ENCODE measurements around the gene TRIM75.

DNA sequence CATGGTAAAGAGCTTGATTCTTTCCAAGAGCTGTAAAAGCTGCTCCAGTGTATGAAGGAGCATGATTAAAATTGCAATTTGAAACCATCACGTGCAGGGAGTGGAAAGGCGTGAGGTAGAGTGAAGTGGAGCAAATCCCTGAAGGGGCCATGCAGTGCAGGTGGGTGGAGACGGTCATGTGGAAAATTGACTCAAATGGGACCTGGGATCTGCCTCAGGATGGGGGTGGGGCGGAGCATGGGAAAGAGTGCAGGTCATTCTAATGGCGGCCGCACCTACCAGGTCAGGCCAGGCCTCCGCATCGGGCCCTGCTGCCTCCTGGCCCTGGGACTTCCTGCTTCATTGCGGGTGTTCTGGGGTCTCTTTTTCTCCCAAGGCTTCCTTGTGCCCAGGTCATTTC lies 47.2 kb upstream of the TRIM75 start:
- no peak for TF ChIP-seq POLR2A (IDR thresholded peaks at IDR 0.05)
- TF ChIP-seq, protein P1, sequence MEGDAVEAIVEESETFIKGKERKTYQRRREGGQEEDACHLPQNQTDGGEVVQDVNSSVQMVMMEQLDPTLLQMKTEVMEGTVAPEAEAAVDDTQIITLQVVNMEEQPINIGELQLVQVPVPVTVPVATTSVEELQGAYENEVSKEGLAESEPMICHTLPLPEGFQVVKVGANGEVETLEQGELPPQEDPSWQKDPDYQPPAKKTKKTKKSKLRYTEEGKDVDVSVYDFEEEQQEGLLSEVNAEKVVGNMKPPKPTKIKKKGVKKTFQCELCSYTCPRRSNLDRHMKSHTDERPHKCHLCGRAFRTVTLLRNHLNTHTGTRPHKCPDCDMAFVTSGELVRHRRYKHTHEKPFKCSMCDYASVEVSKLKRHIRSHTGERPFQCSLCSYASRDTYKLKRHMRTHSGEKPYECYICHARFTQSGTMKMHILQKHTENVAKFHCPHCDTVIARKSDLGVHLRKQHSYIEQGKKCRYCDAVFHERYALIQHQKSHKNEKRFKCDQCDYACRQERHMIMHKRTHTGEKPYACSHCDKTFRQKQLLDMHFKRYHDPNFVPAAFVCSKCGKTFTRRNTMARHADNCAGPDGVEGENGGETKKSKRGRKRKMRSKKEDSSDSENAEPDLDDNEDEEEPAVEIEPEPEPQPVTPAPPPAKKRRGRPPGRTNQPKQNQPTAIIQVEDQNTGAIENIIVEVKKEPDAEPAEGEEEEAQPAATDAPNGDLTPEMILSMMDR (IDR thresholded peaks at IDR 0.05) = no peak
